Kidney capillary endothelial cell (primary cell): ENCODE measurements around the gene TUBD1.

Source experiments
- DNase-seq: peaks from one replicate; pipeline ENCODE4 v3.0.0-alpha.2; 2018; ENCODE audit warnings: low spot score

Gene TUBD1

DNA sequence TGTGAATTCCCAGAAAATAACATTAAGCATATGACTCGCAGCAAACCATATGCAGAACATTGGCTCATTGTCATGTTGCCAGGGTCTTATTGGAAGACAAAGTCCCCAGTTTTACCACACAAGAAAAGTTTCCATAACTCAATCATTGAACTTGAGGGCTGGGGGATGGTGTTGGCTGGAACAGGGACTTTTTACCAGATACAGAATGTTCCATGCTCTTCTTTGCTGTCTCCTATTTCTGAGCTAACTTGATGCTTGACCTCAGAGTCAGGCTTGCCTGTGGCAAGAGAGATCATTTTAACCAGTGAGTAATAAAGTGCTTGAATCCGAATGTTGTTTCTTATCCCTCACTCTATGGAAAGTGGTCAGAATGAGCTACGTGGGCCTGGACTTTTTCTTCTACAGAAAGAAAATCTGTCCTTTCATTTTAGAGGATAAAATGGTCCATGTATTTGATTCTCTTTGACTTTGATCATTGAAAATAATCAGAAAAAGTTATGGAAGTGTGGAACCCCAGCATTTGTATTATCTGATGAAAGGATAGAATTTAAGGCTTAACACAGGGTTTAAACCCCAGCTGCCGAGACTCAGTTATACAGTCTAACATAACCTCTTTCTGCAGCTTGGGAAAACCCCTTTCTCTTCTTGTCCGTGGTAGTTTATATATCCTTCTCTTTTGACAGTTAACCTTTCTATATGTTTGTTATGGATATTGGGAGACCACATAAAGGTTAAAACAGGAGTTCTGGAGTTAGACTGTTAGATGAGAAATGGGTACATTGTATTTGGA is 67.0 kb downstream of the TUBD1 start:
- DNase-seq, result no peak

GRCh38 chr17:59815965-59816364 is 76.8 kb downstream of the TUBD1 start:
- no peak for DNase-seq

DNA sequence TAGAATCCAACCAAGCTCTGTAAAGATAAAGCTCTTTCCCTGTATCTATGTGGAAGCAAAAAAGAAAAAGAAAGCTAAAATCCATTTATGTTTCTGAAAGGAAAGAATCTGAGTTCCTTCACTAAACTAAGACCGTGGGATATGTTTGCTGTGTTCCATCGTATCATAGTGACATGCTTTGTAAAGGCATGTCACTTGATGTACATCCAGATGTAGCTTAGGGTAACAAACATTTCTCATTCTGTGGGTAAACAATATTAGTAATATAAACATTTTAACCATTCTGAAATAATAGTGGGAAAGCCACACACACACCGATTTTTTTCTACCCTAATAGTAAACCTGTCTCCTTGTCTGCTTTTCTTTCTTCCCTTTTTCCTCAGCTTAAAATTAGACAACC is 78.1 kb downstream of the TUBD1 start:
- no peak for DNase-seq

DNA sequence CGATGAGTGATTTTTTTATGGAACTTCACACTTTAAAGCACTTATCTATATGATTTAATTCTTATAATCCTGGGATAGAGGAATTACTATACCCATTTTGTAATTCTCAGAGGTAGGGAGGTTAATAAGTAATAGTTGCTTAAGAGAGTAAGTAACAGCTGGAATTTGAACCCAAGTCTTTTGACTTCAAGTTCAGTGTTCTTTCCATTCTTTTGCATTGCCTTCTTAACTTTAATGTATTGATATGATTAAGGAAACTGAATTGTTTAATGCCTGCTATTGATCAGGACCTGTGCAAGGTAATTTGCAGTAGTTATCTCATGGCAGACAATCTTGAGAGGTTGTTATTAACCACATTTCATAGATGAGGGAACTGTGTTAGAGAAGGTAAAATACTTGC is 78.5 kb downstream of the TUBD1 start:
- no peak for DNase-seq

DNA sequence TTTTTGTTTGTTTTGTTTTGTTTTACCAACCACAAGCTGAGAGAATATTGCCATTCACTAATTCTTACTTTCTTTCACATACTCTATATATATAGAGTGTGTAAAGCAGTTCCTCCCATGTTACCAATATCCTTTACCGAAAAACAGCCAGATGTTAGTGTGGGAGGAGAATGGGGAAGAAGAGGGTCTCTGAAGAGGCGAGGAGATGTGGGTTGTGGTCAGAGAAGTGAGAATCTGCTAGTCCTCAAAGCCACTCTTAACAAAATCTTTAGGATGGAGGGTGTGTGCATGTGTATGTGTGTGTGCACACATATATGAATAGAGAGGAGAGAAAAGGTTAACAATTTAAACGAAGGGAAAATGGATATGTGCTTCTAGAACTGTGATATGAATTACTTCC is 80.6 kb downstream of the TUBD1 start:
- no peak for DNase-seq

- DNase-seq, result no peak
Measured at GRCh38 chr17:59811209-59811608, 81.5 kb downstream of the TUBD1 start.

DNA sequence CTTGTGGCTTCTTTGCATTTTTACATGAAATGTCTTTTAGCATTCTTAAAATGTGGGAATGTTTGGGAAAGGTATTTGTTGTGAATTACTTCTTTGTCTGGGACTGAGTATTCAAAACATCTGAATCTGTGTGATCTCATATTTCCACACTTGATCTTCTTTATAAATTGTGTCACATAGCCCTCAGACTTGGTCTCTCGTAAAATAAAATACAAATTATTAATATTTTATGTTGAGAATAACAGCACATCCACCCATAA is 81.9 kb downstream of the TUBD1 start:
- no peak for DNase-seq
